ENCODE data around the gene ECT2.
A peak's percentile ranks its signal among the peaks of the same experiment; 100 is the strongest.
"Not testable (repeated sequence)": the region's sequence is repeated elsewhere in the genome, so short reads cannot be mapped to it uniquely, and the experiment has no call there.

ECT2 gene

DNA sequence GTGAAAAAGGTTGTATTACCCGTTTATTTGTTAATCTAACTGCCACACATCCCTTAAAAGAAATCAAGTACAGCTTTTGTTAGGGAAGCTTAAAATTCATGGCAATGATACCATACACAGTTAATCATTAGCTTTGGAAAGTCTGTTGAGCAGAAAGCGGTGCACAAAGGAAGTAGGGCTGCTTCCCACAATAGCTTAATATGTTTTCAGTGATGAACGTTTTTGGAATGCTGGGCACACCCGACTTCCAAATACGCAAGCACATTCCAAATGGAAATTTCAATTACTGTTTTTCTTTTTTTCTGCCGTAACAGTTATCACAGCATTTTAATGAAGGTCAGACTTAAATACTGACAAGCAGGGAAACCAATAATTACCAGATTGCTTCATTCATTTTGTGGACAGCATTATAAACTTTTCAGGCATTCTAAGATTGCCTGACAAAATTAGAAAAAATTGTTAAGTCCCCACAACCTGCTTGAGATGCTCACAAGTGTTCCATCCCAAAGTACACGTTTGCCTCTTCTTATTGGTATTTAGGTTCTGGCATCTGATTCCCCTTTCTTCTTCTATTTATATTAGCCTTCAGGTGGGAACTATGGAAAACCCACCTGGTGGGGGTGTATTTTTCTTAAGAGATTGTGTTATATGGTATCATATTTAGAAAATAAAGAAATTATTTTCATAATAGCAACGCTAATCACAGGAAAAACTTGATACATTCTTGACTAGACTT, 1.1 kb upstream of the ECT2 start:
- H3K27ac ChIP-seq, result peak overlapping the region; percentile 54
- no peaks in the 10 kb centered on the region for H3K27me3 ChIP-seq (ENCODE audit: insufficient read depth, low read depth, severe bottlenecking)
- DNase-seq, result no peak
- H3K36me3 ChIP-seq, result peaks cover 21% of the 10 kb centered on the region
- H3K4me3 ChIP-seq (ENCODE audit: low read depth, low read length), result no peak overlapping the region
- no peaks in the 10 kb centered on the region for H3K9me3 ChIP-seq (ENCODE audit: severe bottlenecking)
- TF ChIP-seq, protein P1, sequence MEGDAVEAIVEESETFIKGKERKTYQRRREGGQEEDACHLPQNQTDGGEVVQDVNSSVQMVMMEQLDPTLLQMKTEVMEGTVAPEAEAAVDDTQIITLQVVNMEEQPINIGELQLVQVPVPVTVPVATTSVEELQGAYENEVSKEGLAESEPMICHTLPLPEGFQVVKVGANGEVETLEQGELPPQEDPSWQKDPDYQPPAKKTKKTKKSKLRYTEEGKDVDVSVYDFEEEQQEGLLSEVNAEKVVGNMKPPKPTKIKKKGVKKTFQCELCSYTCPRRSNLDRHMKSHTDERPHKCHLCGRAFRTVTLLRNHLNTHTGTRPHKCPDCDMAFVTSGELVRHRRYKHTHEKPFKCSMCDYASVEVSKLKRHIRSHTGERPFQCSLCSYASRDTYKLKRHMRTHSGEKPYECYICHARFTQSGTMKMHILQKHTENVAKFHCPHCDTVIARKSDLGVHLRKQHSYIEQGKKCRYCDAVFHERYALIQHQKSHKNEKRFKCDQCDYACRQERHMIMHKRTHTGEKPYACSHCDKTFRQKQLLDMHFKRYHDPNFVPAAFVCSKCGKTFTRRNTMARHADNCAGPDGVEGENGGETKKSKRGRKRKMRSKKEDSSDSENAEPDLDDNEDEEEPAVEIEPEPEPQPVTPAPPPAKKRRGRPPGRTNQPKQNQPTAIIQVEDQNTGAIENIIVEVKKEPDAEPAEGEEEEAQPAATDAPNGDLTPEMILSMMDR (IDR thresholded peaks at IDR 0.05; ENCODE audit: low read depth, low read length), result no peak

GRCh38 chr3:172750069-172750367, 508 bp upstream of the ECT2 start:
- Histone ChIP-seq H3K27ac (peak overlapping the region; percentile 54), H3K36me3 (peaks cover 27% of the 10 kb centered on the region), H3K27me3 (ENCODE audit: insufficient read depth, low read depth, severe bottlenecking) (no peaks in the 10 kb centered on the region), H3K4me3 (ENCODE audit: low read depth, low read length) (peak overlapping the region; percentile 100), H3K9me3 (ENCODE audit: severe bottlenecking) (no peaks in the 10 kb centered on the region)
- TF ChIP-seq, protein P1 (IDR thresholded peaks at IDR 0.05; ENCODE audit: low read depth, low read length), result no peak
- DNase-seq, result no peak

DNA sequence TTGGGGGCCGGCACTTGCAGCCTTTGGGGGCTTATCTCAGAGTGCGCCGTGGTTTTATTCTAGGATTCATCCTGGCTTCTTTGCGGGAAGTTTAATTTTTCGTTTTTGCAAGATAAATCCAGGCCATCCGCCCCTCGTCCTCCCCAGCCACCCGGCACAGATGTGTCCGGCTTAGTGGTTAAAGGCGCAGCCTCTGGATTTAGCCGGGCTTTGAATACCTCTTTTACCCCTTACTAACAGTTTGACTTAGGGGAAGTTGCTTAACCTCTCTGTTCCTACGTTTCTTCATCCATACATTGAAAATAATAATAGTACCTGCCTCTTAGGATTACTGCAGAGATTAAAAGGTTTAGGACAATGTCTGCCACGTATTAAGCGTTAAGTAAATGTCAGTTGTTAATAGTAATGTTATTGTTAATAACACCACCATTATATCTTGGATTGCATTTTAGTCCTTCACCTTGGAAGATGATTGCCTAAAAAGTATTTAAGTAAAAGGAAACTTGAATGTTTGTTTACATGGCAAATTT, 714 bp downstream of the ECT2 start:
- Histone ChIP-seq H3K27me3 (ENCODE audit: insufficient read depth, low read depth, severe bottlenecking) (no peaks in the 10 kb centered on the region), H3K9me3 (ENCODE audit: severe bottlenecking) (no peaks in the 10 kb centered on the region), H3K36me3 (peaks cover 38% of the 10 kb centered on the region), H3K27ac (peak overlapping the region; percentile 95), H3K4me3 (ENCODE audit: low read depth, low read length) (peak overlapping the region; percentile 100)
- DNase-seq, result peak; percentile 31
- TF ChIP-seq, protein P1 (IDR thresholded peaks at IDR 0.05; ENCODE audit: low read depth, low read length), result no peak

DNA sequence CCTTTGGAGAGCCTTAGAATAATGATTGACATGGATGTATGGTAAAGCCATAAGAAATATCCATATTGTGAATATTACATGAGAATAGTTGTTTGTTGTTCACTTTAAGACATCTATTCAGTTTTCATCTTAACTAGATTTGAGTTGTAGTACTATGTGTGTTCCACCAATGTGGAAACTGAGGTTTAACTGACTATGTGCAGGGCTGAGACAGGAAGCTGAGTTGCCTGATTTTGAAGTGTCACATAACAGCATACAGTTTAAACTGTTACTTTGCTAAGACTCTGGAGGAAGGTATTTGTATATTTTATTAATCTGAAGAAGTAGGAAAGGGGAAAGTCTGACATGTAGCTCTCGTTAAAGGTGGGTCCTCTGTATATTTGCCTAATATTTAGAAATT, 2.1 kb downstream of the ECT2 start:
- H3K9me3 ChIP-seq (ENCODE audit: severe bottlenecking), result no peaks in the 10 kb centered on the region
- TF ChIP-seq, protein P1 (IDR thresholded peaks at IDR 0.05; ENCODE audit: low read depth, low read length), result no peak
- H3K27ac ChIP-seq, result no peak overlapping the region
- DNase-seq, result no peak
- H3K36me3 ChIP-seq, result peaks cover 52% of the 10 kb centered on the region
- H3K4me3 ChIP-seq (ENCODE audit: low read depth, low read length), result no peak overlapping the region
- no peaks in the 10 kb centered on the region for H3K27me3 ChIP-seq (ENCODE audit: insufficient read depth, low read depth, severe bottlenecking)

DNA sequence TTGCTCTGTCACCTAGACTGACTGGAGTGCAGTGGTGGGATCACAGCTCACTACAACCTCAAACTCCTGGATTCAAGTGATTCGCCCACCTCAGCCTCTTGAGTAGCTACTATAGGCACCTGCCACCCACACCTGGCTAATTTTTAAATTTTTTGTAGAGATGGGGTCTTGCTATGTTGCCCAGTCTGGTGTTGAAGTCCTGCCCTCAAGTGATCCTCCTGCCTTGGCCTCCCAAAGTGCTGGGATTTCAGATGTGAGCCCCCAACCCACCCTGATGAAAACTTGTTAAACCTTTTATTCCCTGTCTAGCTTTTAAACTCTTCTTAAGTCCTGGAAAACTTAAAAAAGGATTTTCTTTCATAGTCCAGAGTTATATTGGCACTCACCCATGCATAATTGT, 2.6 kb downstream of the ECT2 start:
- TF ChIP-seq, protein P1 (IDR thresholded peaks at IDR 0.05; ENCODE audit: low read depth, low read length), result no peak
- Histone ChIP-seq H3K27me3 (ENCODE audit: insufficient read depth, low read depth, severe bottlenecking) (no peaks in the 10 kb centered on the region), H3K9me3 (ENCODE audit: severe bottlenecking) (no peaks in the 10 kb centered on the region), H3K36me3 (peaks cover 57% of the 10 kb centered on the region), H3K27ac (no peak overlapping the region), H3K4me3 (ENCODE audit: low read depth, low read length) (no peak overlapping the region)
- DNase-seq, result no peak

DNA sequence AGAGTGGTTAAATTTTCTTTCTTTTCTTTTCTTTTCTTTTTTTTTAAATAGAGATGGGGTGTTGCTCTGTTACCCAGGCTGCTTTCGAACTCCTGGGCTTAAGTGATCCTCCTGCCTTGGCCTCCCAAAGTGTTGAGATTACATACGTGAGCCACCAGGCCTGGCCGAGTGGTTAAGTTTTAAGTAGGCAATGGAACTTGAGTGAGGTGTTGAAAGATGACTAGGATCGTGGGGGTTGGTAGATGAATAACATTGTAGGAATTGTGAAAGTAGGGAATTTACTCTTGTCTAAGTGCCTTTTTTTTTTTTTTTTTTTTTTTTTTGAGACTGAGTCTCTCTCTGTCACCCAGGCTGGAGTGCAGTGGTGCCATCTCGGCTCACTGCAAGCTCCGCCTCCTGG, 9.9 kb downstream of the ECT2 start:
- H3K9me3 ChIP-seq (ENCODE audit: severe bottlenecking); H3K27ac ChIP-seq; H3K27me3 ChIP-seq (ENCODE audit: insufficient read depth, low read depth, severe bottlenecking); DNase-seq; H3K4me3 ChIP-seq (ENCODE audit: low read depth, low read length): not testable (repeated sequence)
- H3K36me3 ChIP-seq, result peaks cover 90% of the 10 kb centered on the region

Measured in WERI-Rb-1 (cell line).